ENCODE data around the gene DNAH11.

The DNAH11 gene

DNA sequence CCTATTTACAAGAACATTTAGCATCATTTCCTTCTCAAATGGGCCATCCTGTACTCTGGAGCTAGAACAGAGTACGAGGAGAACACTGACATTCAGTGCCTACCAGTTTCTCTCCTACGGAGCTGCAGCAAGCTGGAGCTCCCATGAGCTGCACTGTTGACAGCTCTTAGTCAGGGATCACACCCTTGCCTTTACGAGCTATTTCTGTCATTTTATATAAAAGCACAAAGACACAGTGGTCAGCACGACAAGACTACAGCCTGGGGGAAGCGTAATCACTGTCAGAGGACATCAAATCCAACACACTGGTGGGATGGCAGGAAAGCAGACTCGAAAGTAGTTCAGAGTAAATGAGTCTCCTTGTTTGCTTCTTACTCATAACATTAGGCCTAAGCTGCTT lies 400.1 kb downstream of the DNAH11 start:
- Histone ChIP-seq H3K27me3 (ENCODE audit: insufficient read depth, low read length, poor library complexity) (no peaks in the 10 kb centered on the region), H2BK120ac (ENCODE audit: low read depth, low read length) (no peak overlapping the region), H2AK5ac (ENCODE audit: low read length) (no peak overlapping the region), H3K79me2 (ENCODE audit: control insufficient read depth, insufficient read depth, low read length) (peaks cover 9% of the 10 kb centered on the region), H3K56ac (ENCODE audit: low read length) (peak overlapping the region; percentile 52), H3K23ac (ENCODE audit: low read length) (no peak overlapping the region), H3K9ac (ENCODE audit: low read length) (peak overlapping the region; percentile 15), H4K8ac (ENCODE audit: low read depth, low read length) (no peak overlapping the region), H3K4me3 (ENCODE audit: low read length) (no peak overlapping the region), H3K4ac (ENCODE audit: low read depth, low read length) (no peak overlapping the region), H3K4me1 (ENCODE audit: control insufficient read depth, low read depth, low read length) (peaks cover 12% of the 10 kb centered on the region), H3K4me2 (ENCODE audit: low read length) (no peak overlapping the region), H4K5ac (ENCODE audit: low read length) (no peak overlapping the region), H3K36me3 (ENCODE audit: control insufficient read depth, insufficient read depth, low read length) (no peaks in the 10 kb centered on the region), H2BK5ac (ENCODE audit: low read length) (no peak overlapping the region), H3K27ac (ENCODE audit: low read depth, low read length) (no peak overlapping the region), H2BK15ac (replicated peaks; ENCODE audit: low read depth) (no peak overlapping the region), H3K18ac (ENCODE audit: low read length) (no peak overlapping the region), H3K79me1 (ENCODE audit: low read length) (peaks cover 2% of the 10 kb centered on the region)
- no peak for DNase-seq
- WGBS (ENCODE audit: extremely low coverage, insufficient coverage, low lambda C conversion rate) = no CpG with 5 or more reads among the region's 6 CpGs

DNA sequence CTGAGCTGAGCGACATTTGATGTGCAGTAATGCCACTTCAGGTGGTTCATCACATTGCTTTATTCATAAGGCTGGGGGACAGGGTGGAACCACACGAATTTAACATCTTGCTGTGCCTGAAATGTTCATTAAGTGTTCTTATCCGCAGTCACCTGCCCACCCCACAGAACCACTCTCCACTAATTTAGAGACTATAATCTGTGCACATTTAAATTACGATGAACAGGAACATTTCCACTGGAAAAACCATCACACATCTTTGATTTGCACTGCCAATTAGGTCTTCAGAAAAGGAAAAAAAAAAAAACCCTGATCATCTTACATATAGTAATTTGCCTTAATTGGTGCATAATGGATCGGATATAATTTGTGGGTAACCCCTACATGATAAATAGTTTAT lies 400.6 kb downstream of the DNAH11 start:
- peaks cover 7% of the 10 kb centered on the region for H3K79me2 ChIP-seq (ENCODE audit: control insufficient read depth, insufficient read depth, low read length)

DNA sequence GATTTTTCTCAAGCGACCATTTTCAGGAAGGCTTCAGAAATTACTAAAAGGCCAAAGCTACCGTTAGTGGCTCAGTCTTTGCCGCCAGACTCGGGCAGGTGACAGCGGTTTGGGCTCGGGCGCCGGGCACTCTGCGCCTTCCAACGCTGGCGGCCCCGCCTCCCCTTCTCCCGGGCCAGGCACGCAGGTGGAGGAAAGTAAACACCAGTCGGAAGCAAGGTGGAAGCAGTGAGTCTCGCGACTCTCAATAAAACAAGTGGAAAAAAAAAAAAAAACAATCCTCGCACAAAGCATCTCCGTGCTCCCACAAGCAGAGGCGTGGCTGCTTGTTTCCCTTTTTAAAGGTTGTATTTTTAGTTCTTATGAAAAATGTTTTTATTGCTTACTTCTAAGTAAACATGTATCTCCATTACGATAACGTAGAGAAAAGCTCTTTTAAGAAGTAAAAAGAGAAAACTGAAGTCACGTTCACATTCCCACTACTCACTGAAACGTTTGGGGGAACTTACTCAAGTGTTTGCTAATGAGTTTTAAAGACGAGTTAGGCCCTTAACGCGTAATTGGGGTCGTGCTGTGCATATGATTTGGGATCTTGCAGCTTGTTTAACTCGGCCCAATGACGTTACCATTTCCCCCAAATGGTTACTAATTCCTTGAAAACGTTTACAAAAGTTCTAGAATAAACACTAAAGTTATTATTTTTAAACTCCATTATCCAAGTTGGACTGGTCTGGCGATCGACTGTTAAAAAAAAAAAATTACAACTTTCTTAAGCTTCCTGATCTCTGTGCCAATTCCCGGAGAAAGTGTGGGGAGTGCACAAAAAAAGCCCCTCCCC lies 402.0 kb downstream of the DNAH11 start:
- Histone ChIP-seq H3K23ac (ENCODE audit: low read length) (no peak overlapping the region), H3K4me1 (ENCODE audit: control insufficient read depth, low read depth, low read length) (peaks cover 18% of the 10 kb centered on the region), H3K27ac (ENCODE audit: low read depth, low read length) (no peak overlapping the region), H3K4me2 (ENCODE audit: low read length) (peak overlapping the region; percentile 90), H3K79me1 (ENCODE audit: low read length) (peaks cover 2% of the 10 kb centered on the region), H2AK5ac (ENCODE audit: low read length) (no peak overlapping the region), H2BK120ac (ENCODE audit: low read depth, low read length) (no peak overlapping the region), H2BK5ac (ENCODE audit: low read length) (no peak overlapping the region), H4K5ac (ENCODE audit: low read length) (no peak overlapping the region), H3K18ac (ENCODE audit: low read length) (no peak overlapping the region), H4K8ac (ENCODE audit: low read depth, low read length) (no peak overlapping the region), H3K36me3 (ENCODE audit: control insufficient read depth, insufficient read depth, low read length) (no peaks in the 10 kb centered on the region), H3K4ac (ENCODE audit: low read depth, low read length) (peak overlapping the region; percentile 42), H3K4me3 (ENCODE audit: low read length) (peak overlapping the region; percentile 57), H2BK15ac (replicated peaks; ENCODE audit: low read depth) (no peak overlapping the region), H3K79me2 (ENCODE audit: control insufficient read depth, insufficient read depth, low read length) (peaks cover 5% of the 10 kb centered on the region), H3K56ac (ENCODE audit: low read length) (peak overlapping the region; percentile 92), H3K27me3 (ENCODE audit: insufficient read depth, low read length, poor library complexity) (no peaks in the 10 kb centered on the region), H3K9ac (ENCODE audit: low read length) (peak overlapping the region; percentile 79)
- peak; percentile 74 for DNase-seq
- WGBS (ENCODE audit: extremely low coverage, insufficient coverage, low lambda C conversion rate) = no CpG with 5 or more reads among the region's 34 CpGs

More for the DNA sequence above, 400.6 kb downstream of the DNAH11 start:
- H2BK5ac ChIP-seq (ENCODE audit: low read length) = no peak overlapping the region
- H3K4ac ChIP-seq (ENCODE audit: low read depth, low read length) = no peak overlapping the region
- H3K79me1 ChIP-seq (ENCODE audit: low read length) = peaks cover 2% of the 10 kb centered on the region
- H3K18ac ChIP-seq (ENCODE audit: low read length) = no peak overlapping the region
- H3K27ac ChIP-seq (ENCODE audit: low read depth, low read length) = no peak overlapping the region
- WGBS (ENCODE audit: extremely low coverage, insufficient coverage, low lambda C conversion rate) = no CpG with 5 or more reads among the region's 5 CpGs
- no peak overlapping the region for H4K8ac ChIP-seq (ENCODE audit: low read depth, low read length)
- no peak overlapping the region for H3K4me3 ChIP-seq (ENCODE audit: low read length)
- peak overlapping the region; percentile 52 for H3K56ac ChIP-seq (ENCODE audit: low read length)
- no peak overlapping the region for H3K23ac ChIP-seq (ENCODE audit: low read length)
- H3K4me1 ChIP-seq (ENCODE audit: control insufficient read depth, low read depth, low read length) = peaks cover 12% of the 10 kb centered on the region
- no peaks in the 10 kb centered on the region for H3K27me3 ChIP-seq (ENCODE audit: insufficient read depth, low read length, poor library complexity)
- no peak for DNase-seq
- H3K36me3 ChIP-seq (ENCODE audit: control insufficient read depth, insufficient read depth, low read length) = no peaks in the 10 kb centered on the region
- no peak overlapping the region for H2BK15ac ChIP-seq (replicated peaks; ENCODE audit: low read depth)
- no peak overlapping the region for H2AK5ac ChIP-seq (ENCODE audit: low read length)
- no peak overlapping the region for H2BK120ac ChIP-seq (ENCODE audit: low read depth, low read length)
- no peak overlapping the region for H3K9ac ChIP-seq (ENCODE audit: low read length)
- H4K5ac ChIP-seq (ENCODE audit: low read length) = no peak overlapping the region
- no peak overlapping the region for H3K4me2 ChIP-seq (ENCODE audit: low read length)

DNA sequence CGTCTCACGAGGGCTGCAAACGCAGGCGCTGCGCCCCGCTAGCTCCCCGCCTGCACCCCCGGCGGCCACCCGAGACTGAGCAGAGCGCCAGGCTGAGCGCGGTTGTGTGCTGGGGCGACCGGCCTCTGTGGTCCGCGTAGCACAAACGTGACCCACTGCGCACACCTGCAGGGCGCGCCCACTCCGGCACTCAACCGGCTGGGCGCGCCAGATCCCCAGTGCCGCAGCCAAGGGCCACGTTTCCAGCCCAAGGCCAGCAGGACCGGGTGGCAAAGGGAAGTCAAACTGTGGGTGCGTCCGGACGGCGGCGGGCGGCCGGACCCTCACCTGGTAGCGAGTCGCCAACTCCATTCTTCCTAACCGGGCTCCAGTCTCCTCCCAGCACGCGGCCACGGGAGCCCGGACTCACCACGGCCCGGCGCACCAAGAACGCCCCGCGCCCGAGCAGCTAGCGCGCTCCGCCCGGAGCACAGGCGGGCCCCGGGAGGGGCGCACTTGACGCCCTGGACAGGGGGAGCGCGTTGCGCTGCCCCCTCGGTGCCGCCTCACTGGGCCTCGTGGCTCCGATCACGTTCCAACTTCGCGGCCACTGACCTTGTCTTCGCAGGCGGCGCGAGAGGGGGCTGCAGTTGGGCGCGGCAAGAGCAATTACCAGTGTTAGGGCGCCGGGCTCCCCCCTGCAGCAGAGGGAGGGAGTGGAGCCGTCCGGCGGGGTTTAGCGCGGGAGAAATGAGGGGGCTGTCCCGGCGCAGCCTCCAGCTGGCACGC lies 402.8 kb downstream of the DNAH11 start, which contains the start of gene CDCA7L:
Gene CDCA7L (minus strand): TSS at position 446 of the 768 bp plus-strand sequence. CDS start 95 bp downstream, at position 351.
- peak within 1 kb of the TSS; percentile 22 for H2BK15ac ChIP-seq (replicated peaks; ENCODE audit: low read depth)
- H3K9ac ChIP-seq (ENCODE audit: low read length) = peak within 1 kb of the TSS; percentile 79
- DNase-seq = peak; percentile 85
- peak within 1 kb of the TSS; percentile 44 for H3K18ac ChIP-seq (ENCODE audit: low read length)
- peak within 1 kb of the TSS; percentile 57 for H3K4me3 ChIP-seq (ENCODE audit: low read length)
- H2BK120ac ChIP-seq (ENCODE audit: low read depth, low read length) = no peak within 1 kb of the TSS
- peak within 1 kb of the TSS; percentile 42 for H3K4ac ChIP-seq (ENCODE audit: low read depth, low read length)
- H3K79me2 ChIP-seq (ENCODE audit: control insufficient read depth, insufficient read depth, low read length) = no peaks in the 10 kb centered on the region
- H3K23ac ChIP-seq (ENCODE audit: low read length) = peak within 1 kb of the TSS; percentile 48
- no peaks in the 10 kb centered on the region for H3K36me3 ChIP-seq (ENCODE audit: control insufficient read depth, insufficient read depth, low read length)
- no peak within 1 kb of the TSS for H2AK5ac ChIP-seq (ENCODE audit: low read length)
- no CpG with 5 or more reads among the region's 83 CpGs for WGBS (ENCODE audit: extremely low coverage, insufficient coverage, low lambda C conversion rate)
- no peak within 1 kb of the TSS for H4K5ac ChIP-seq (ENCODE audit: low read length)
- peak within 1 kb of the TSS; percentile 79 for H2BK5ac ChIP-seq (ENCODE audit: low read length)
- no peak within 1 kb of the TSS for H4K8ac ChIP-seq (ENCODE audit: low read depth, low read length)
- H3K79me1 ChIP-seq (ENCODE audit: low read length) = no peaks in the 10 kb centered on the region
- H3K4me1 ChIP-seq (ENCODE audit: control insufficient read depth, low read depth, low read length) = peaks cover 18% of the 10 kb centered on the region
- H3K27me3 ChIP-seq (ENCODE audit: insufficient read depth, low read length, poor library complexity) = no peaks in the 10 kb centered on the region
- H3K56ac ChIP-seq (ENCODE audit: low read length) = peak within 1 kb of the TSS; percentile 92
- peak within 1 kb of the TSS; percentile 90 for H3K4me2 ChIP-seq (ENCODE audit: low read length)
- H3K27ac ChIP-seq (ENCODE audit: low read depth, low read length) = no peak within 1 kb of the TSS

DNA sequence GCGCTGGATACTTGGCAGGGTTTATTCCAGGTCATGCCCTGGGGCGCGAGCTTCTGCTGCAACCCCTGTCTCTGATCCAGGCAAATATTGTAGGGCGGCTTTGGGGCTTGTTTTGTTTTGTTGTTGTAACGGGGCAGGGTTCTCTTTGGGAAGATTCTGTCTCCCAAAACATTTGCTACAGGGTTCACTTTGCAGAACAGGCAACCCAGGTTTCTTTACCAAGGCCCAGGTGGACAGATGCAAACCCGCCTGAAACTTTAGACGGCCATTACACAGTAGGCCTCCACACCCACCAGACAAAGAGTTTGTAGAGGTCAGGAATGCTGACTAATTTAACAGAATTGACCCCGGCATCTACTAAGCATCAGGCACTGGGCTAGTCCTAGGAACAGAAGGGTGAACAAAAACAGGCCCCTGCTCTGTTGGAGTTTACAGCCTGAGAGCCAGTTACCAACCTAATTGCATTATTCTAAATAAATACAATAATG lies 403.4 kb downstream of the DNAH11 start:
- Histone ChIP-seq H2BK120ac (ENCODE audit: low read depth, low read length) (no peak overlapping the region), H2BK15ac (replicated peaks; ENCODE audit: low read depth) (no peak overlapping the region), H3K27ac (ENCODE audit: low read depth, low read length) (no peak overlapping the region), H4K8ac (ENCODE audit: low read depth, low read length) (no peak overlapping the region), H3K79me2 (ENCODE audit: control insufficient read depth, insufficient read depth, low read length) (no peaks in the 10 kb centered on the region), H2BK5ac (ENCODE audit: low read length) (no peak overlapping the region), H2AK5ac (ENCODE audit: low read length) (no peak overlapping the region), H3K36me3 (ENCODE audit: control insufficient read depth, insufficient read depth, low read length) (no peaks in the 10 kb centered on the region), H3K9ac (ENCODE audit: low read length) (peak overlapping the region; percentile 79), H3K4me1 (ENCODE audit: control insufficient read depth, low read depth, low read length) (peaks cover 16% of the 10 kb centered on the region), H4K5ac (ENCODE audit: low read length) (no peak overlapping the region), H3K79me1 (ENCODE audit: low read length) (no peaks in the 10 kb centered on the region), H3K4ac (ENCODE audit: low read depth, low read length) (no peak overlapping the region), H3K4me2 (ENCODE audit: low read length) (no peak overlapping the region), H3K4me3 (ENCODE audit: low read length) (no peak overlapping the region), H3K56ac (ENCODE audit: low read length) (no peak overlapping the region), H3K27me3 (ENCODE audit: insufficient read depth, low read length, poor library complexity) (no peaks in the 10 kb centered on the region), H3K23ac (ENCODE audit: low read length) (no peak overlapping the region), H3K18ac (ENCODE audit: low read length) (peak overlapping the region; percentile 44)
- DNase-seq = no peak
- WGBS (ENCODE audit: extremely low coverage, insufficient coverage, low lambda C conversion rate) = no CpG with 5 or more reads among the region's 8 CpGs
